Activated CD8-positive, alpha-beta memory T cell treated with anti-CD3 and anti-CD28 coated beads, Interleukin-2, amount 10 ng/mL, durations not matched to agents 7 days and 5 days (primary cell): ENCODE measurements around the gene SYNPO2L. TPM values are rescaled to one million over a fixed set of nuclear protein-coding genes. Genes with fewer than 3 reads are reported as not detected.
A peak's percentile ranks its signal among the peaks of the same experiment; 100 is the strongest.
"Not testable (repeated sequence)": the region's sequence is repeated elsewhere in the genome, so short reads cannot be mapped to it uniquely, and the experiment has no call there.

Experiments used
- ATAC-seq: fragments of 150-1000 bp; cut with Tn5 transposase; one replicate; pipeline ENCODE4 v1.10.0; 2021; ENCODE audit warnings: moderate library complexity
- CTCF ChIA-PET: fragments of 350-600 bp; sonication (Branson Sonifier 250); formaldehyde crosslinking; loops from one replicate; lab custom pipeline; 2021; ENCODE audit warnings: antibody characterized with exemption; lab: Charles Lee
- DNase-seq: peaks from one replicate; pipeline ENCODE4 v3.0.0-alpha.2; 2020
- H3K27ac Mint-ChIP-seq: one replicate; pipeline ENCODE4 v1.8.0; 2021; ENCODE audit warnings: mild to moderate bottlenecking, mixed read lengths
- H3K27me3 Mint-ChIP-seq: one replicate; pipeline ENCODE4 v1.8.0; 2021; ENCODE audit warnings: mixed read lengths
- H3K36me3 Mint-ChIP-seq: one replicate; pipeline ENCODE4 v1.8.0; 2021; ENCODE audit warnings: mild to moderate bottlenecking, mixed read lengths
- H3K4me1 Mint-ChIP-seq: one replicate; pipeline ENCODE4 v1.8.0; 2021; ENCODE audit warnings: mixed read lengths
- H3K4me3 Mint-ChIP-seq: one replicate; pipeline ENCODE4 v1.8.0; 2021; ENCODE audit warnings: mild to moderate bottlenecking, moderate library complexity, mixed read lengths
- H3K9me3 Mint-ChIP-seq: one replicate; pipeline ENCODE4 v1.8.0; 2022; ENCODE audit warnings: low read depth, mixed read lengths
- total RNA-seq, 2 experiments: library from RNA; stranded (reverse); gene quantifications; one replicate each; pipeline ENCODE4 v1.2.3, GENCODE V29; 2021

The SYNPO2L gene
- total RNA-seq, 2 experiments from 2014 or later: 0.06 TPM; not detected in 1

DNA sequence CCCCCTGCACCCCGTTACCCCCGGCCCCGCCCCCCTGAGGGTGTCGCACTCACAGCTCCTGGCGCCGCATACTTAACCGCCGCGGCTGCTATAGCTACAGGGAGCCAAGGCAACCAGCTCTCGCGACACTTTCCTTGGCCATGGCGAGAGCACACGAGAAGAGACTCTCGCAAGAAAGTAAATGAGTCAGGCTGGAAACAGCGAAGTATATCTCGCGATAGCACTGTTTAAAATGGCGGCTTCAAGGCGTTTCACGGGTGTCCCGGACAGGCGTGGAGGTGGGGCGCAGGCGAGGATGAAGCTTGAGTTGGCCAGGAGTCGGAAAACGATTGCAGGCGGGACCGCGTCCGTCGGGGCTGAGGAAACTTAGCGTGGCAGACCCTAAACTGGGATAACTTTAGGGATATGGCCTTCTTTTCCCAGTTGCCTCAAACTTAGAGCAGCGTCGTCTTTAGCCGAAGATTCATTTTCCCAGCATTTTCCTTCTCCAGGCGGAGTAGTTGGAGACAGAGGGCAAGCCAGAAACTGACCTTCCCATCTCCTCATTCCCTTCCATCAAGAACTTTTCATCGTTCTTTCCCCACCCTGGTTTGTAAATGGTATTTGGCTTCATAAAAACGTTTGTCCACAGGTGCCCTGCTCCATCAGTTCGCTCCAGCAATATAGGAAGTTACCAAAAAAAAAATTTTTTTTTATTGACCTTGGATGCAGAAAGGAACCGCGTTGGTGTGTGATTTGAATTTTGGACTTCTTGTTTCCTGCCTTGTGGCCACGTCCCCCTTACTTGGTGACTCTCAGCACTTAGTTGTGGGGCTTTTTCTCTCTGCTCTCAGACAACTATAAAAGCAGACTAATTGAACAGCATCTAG, 29.7 kb downstream of the SYNPO2L start:
- ATAC-seq: peak; percentile 93
- Mint-ChIP-seq H3K36me3 (peaks cover 4% of the 10 kb centered on the region), H3K4me3 (peak overlapping the region; percentile 98), H3K27me3 (no peaks in the 10 kb centered on the region), H3K4me1 (peaks cover 27% of the 10 kb centered on the region), H3K27ac (peak overlapping the region; percentile 96), H3K9me3 (no peaks in the 10 kb centered on the region)
- peak; percentile 97 for DNase-seq
- CTCF ChIA-PET: interaction anchor here (0.8 to 7.8 kb wide), 5 partner anchors 18 to 379 kb away, joined by 3 to 35 read pairs (median 3); partner anchors contain the start of gene DNAJC9

DNA sequence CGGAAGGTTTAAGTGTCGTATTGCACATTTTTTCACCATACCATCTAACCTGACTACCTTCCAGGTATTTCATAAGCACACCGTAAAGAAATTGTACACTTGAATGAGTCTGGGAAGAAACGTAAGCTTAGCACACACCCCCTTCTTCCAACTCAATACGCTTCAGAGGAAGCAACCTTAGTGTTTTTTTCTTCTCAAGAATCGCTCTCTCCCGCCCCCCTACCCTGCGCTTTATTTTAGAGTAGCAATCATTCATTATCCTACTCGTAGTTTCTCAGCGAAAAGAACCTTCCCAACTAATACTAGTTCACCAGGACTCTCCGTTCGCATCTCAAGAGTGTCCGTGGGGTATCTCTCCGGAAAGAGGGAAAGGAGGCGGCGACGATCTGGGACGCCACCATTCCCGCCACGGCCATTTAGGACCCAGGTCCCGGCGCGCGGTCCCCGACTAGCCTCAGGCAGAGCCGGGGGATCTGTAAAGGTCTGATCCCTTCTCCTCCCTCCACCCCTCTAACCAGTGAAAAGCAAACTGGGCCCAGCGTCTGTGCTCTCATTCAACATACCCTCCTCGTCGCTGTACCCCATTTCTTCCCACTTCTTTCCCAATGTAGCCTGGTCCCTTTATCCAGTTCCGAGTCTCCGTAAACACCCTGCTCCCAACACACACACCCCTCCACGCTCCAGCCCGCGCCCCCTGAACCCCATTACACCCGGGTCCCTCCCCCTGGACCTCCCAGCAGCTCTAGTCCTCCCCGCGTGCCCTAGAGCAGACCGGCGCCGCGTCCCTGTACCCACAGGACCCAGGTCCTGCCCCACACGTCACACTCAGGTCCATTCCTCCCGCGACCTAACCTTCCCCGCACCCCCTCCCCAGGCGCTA, 30.6 kb downstream of the SYNPO2L start:
- DNase-seq: no peak
- Mint-ChIP-seq H3K4me3 (peak overlapping the region; percentile 98), H3K4me1 (peaks cover 27% of the 10 kb centered on the region), H3K36me3 (peaks cover 4% of the 10 kb centered on the region), H3K27me3 (no peaks in the 10 kb centered on the region), H3K9me3 (no peaks in the 10 kb centered on the region), H3K27ac (peak overlapping the region; percentile 78)
- CTCF ChIA-PET: interaction anchor here (0.8 to 7.8 kb wide), 6 partner anchors 11 to 378 kb away, joined by 3 to 35 read pairs (median 3); partner anchors contain the start of gene DNAJC9
- ATAC-seq: peak; percentile 82

GRCh38 chr10:73623056-73623455, 32.8 kb downstream of the SYNPO2L start:
- ATAC-seq (no peak), DNase-seq (no peak)
- Mint-ChIP-seq H3K4me1 (peaks cover 27% of the 10 kb centered on the region), H3K4me3 (no peak overlapping the region), H3K27me3 (no peaks in the 10 kb centered on the region), H3K27ac (no peak overlapping the region), H3K9me3 (no peaks in the 10 kb centered on the region), H3K36me3 (peaks cover 4% of the 10 kb centered on the region)
- CTCF ChIA-PET: interaction anchor here (7.8 kb wide), 1 partner anchor 21 kb away, joined by 35 read pairs; no protein-coding TSS in a partner anchor

- not testable (repeated sequence) for H3K27me3 Mint-ChIP-seq, ATAC-seq, H3K27ac Mint-ChIP-seq, DNase-seq, H3K36me3 Mint-ChIP-seq, H3K4me3 Mint-ChIP-seq, H3K9me3 Mint-ChIP-seq
- H3K4me1 Mint-ChIP-seq: peaks cover 14% of the 10 kb centered on the region
- CTCF ChIA-PET: interaction anchor here (0.6 to 1.3 kb wide), 2 partner anchors 93 to 125 kb away, joined by 3 read pairs; partner anchors contain the start of gene PPP3CB
Observed at GRCh38 chr10:73620974-73621373, 34.9 kb downstream of the SYNPO2L start.

GRCh38 chr10:73617143-73617542, 38.7 kb downstream of the SYNPO2L start:
- not testable (repeated sequence) for H3K36me3 Mint-ChIP-seq, H3K9me3 Mint-ChIP-seq, H3K27ac Mint-ChIP-seq, H3K4me3 Mint-ChIP-seq, H3K27me3 Mint-ChIP-seq, H3K4me1 Mint-ChIP-seq, DNase-seq, ATAC-seq
- CTCF ChIA-PET: interaction anchor here (1.8 kb wide), 1 partner anchor 27 kb away, joined by 5 read pairs; no protein-coding TSS in a partner anchor

- no peaks in the 10 kb centered on the region for H3K9me3 Mint-ChIP-seq
- H3K36me3 Mint-ChIP-seq: no peaks in the 10 kb centered on the region
- no peaks in the 10 kb centered on the region for H3K4me1 Mint-ChIP-seq
- H3K4me3 Mint-ChIP-seq: no peak overlapping the region
- H3K27ac Mint-ChIP-seq: no peak overlapping the region
- ATAC-seq (no peak), DNase-seq (no peak)
- CTCF ChIA-PET: interaction anchor here (0.7 to 0.8 kb wide), 2 partner anchors 10 to 40 kb away, joined by 3 to 4 read pairs; no protein-coding TSS in a partner anchor
- H3K27me3 Mint-ChIP-seq: no peaks in the 10 kb centered on the region
Observed at GRCh38 chr10:73614720-73615119, 41.1 kb downstream of the SYNPO2L start.

- ATAC-seq: no peak
- no peaks in the 10 kb centered on the region for H3K36me3 Mint-ChIP-seq
- no peaks in the 10 kb centered on the region for H3K9me3 Mint-ChIP-seq
- H3K4me3 Mint-ChIP-seq: no peak overlapping the region
- H3K27me3 Mint-ChIP-seq: no peaks in the 10 kb centered on the region
- CTCF ChIA-PET: no interaction called here
- H3K27ac Mint-ChIP-seq: no peak overlapping the region
- no peak for DNase-seq
- no peaks in the 10 kb centered on the region for H3K4me1 Mint-ChIP-seq
Observed at GRCh38 chr10:73609116-73609515, 46.7 kb downstream of the SYNPO2L start.

DNA sequence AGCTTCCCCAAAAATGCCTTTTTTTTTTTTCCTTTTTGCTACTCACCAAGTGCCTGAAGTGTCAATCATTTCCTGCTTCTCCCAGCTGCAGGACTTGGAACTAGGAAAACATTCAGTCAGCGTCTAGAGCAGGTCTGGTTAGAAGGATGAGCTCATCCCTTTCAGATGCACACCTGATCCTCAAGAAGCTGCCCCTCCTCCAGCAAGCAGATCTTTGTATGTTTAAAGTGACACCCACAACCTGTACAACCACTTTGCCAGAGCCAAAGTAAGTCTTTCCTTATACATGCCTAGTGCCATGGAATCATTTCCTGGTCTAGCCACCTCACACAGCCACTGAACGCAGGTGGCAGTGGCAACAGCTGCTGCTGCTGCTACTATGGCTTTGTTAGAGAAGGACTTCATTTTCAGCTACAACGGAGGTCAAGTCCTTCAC, 54.3 kb downstream of the SYNPO2L start:
- Mint-ChIP-seq H3K4me1 (no peaks in the 10 kb centered on the region), H3K27me3 (no peaks in the 10 kb centered on the region), H3K36me3 (no peaks in the 10 kb centered on the region), H3K27ac (no peak overlapping the region), H3K4me3 (no peak overlapping the region), H3K9me3 (no peaks in the 10 kb centered on the region)
- no peak for DNase-seq
- ATAC-seq: no peak
- CTCF ChIA-PET: interaction anchor here (0.9 kb wide), 1 partner anchor 42 kb away, joined by 3 read pairs; no protein-coding TSS in a partner anchor

DNA sequence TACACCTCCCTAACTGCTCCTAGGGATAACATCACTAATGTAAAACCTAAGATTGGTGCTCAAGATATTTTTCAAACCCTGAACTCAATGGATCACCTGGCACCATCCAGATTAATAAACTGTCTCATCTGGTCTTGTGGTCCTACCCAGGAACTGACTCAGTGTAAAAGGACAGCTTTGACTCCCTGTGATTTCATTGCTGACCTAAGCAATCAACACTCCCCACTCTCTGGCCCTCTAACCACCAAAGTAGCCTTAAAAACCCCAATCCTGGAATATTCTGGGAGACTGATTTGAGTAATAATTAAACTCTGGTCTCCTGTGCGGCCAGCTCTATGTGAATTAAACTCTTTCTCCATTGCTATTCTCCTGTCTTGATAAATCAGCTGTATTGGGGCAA, 58.5 kb downstream of the SYNPO2L start:
- no peak for ATAC-seq
- CTCF ChIA-PET: interaction anchor here (0.8 to 1.4 kb wide), 3 partner anchors 12 to 68 kb away, joined by 3 to 4 read pairs (median 3); no protein-coding TSS in a partner anchor
- peaks cover 3% of the 10 kb centered on the region for H3K4me1 Mint-ChIP-seq

More for the DNA sequence above, 58.5 kb downstream of the SYNPO2L start:
- DNase-seq: no peak
- Mint-ChIP-seq H3K36me3 (no peaks in the 10 kb centered on the region), H3K4me3 (no peak overlapping the region), H3K27me3 (no peaks in the 10 kb centered on the region), H3K27ac (no peak overlapping the region), H3K9me3 (no peaks in the 10 kb centered on the region)

Other genes with a start within 250 kb of the SYNPO2L start
- gene ANXA7, start 242.0 kb downstream of the SYNPO2L start, total RNA-seq: 100 to 1,000 TPM in 1 of 2 experiments, 10 to 100 TPM in 1; 80.4 to 113 TPM
- gene MSS51, start 222.5 kb downstream of the SYNPO2L start, total RNA-seq: 1 to 10 TPM; 2.9 to 4.1 TPM
- gene PPP3CB, start 160.0 kb downstream of the SYNPO2L start, total RNA-seq: 10 to 100 TPM; 48.7 to 49.1 TPM
- 1 to 10 TPM; 3.5 to 6.7 TPM for gene USP54, start 64.7 kb downstream of the SYNPO2L start, total RNA-seq
- gene MYOZ1, start 14.6 kb downstream of the SYNPO2L start, total RNA-seq: not detected
- 10 to 100 TPM in 1 of 2 experiments, 1 to 10 TPM in 1; 9.8 to 12.3 TPM for gene AGAP5, start 42.1 kb upstream of the SYNPO2L start, total RNA-seq
- 10 to 100 TPM; 84.5 to 98.0 TPM for gene SEC24C, start 88.3 kb upstream of the SYNPO2L start, total RNA-seq
- 10 to 100 TPM; 29.0 to 36.2 TPM for gene CHCHD1, start 126.0 kb upstream of the SYNPO2L start, total RNA-seq
- gene ZSWIM8, start 129.6 kb upstream of the SYNPO2L start, total RNA-seq: 10 to 100 TPM; 73.6 to 83.7 TPM
- gene NDST2, start 155.6 kb upstream of the SYNPO2L start, total RNA-seq: 10 to 100 TPM; 49.4 to 64.5 TPM
- gene CAMK2G, start 218.5 kb upstream of the SYNPO2L start, total RNA-seq: 10 to 100 TPM; 30.8 to 49.2 TPM